Head of caudate nucleus (tissue), 42 donors: ENCODE results near the gene REN.
A peak's percentile ranks its signal among the peaks of the same experiment; 100 is the strongest.

Experiments used
- DNase-seq, 42 donors: peaks; one replicate each; pipeline versions ENCODE4 v3.0.0 to v3.0.0-alpha.2; 2020 to 2021; ENCODE audit warnings: mixed read lengths in 7 of 42
- intact Hi-C: fragments of 100-400 bp; cut with DNase I; formaldehyde crosslinking; loops from one replicate; pipeline ENCODE4 v1.15.0; 2022

Gene REN

DNA sequence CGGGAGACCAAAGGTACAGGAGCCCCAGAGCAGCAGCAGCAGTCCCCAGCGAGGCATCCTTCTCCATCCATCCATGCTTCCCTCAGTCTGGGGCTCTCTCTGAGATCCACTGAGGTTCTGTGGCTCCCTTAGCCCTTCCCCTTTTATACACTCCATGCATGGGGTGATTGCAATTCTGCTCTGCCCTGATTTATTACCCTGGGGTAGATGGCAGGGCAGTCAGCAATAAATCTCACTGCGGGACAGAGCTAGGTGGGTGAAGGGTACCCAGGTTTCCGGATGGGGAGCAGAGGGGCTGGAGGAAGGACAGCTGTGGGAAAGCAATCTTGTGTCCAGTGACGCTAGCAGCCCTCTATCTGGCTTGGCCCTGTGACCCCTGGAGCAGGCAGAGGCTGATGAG lies at the start of gene REN:
Gene REN, minus strand, starts transcription at position 119 of the 400 bp plus-strand sequence. Its CDS starts 44 bp downstream, at position 75.
- DNase-seq: no peak
- intact Hi-C loops: no loop called here

DNA sequence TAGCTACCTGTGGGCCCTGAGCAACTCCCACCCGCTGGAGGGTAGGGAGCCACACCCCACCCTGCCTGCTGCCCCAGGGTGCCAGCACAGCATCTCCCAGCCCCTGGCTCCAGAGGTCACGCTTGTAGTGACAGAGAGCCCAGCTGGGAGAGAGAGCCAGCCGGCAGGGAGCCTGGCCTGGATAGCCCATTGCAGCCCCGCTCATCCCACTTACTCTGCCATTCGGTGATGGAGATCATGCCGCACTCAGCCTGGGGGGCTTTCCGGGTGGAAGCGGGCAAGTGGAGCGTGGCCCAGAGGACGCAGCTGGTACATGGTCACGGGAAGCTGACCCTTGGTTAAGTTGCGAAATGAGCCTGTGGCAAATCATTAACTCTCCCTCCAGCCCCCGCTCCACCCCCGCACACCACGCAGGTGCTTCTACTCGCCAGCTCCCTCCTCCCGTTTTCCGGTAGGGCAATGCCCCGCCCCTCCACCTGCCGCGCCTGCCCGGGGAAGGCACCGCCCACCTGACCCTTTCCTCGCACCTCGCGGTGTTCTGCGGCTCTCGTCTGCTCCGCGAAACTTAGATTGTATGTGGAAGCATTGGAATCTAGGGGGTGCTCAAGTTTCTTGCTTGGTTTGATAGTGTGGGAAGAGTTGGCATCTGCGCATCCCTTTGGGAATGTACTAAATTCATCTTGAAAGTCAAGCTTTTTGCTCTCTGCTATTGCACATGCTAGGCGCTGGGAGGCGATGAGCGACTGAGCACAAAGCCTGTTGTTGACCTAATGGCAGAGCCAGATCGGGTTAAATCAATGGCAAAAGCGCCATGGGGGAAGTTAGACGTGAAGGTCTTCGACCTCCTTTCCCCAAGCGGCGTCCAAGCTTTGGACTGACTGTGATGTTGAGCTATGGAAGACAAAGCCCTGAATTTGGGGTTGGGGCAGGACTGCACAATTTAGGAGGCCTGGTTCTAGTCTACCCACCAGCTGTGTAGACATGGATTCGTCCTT lies 47.8 kb upstream of the REN start, which contains the start of gene GOLT1A:
Gene GOLT1A, minus strand, starts transcription at position 321 of the 995 bp plus-strand sequence. Its CDS starts 82 bp downstream, at position 239.
- intact Hi-C loops: loop anchor here (5.0 kb wide), 1 partner anchor 148 kb away; no protein-coding TSS in a partner anchor
- peak; percentile 61 to 91 (median 80) for DNase-seq

DNA sequence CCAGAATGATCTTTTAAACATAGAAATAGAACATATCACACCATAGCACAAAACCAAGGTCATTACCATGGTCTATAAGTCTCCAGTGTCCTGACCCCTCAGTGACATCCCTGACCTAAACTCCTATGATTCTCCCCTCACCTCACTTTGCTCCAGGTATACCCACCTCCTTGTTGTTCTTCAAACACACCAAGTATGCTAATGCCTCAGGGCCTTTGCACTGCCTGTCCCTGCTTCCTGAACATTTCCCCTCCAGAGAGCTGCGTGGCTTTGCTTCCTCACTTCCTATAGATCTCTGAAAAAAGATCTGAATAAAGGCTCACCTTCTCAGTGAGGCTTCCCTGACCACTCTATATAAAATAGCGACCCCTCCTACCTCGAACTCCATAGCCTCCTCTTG lies 46.6 kb upstream of the REN start:
- intact Hi-C loops: loop anchor here (5.0 kb wide), 1 partner anchor 150 kb away; no protein-coding TSS in a partner anchor
- DNase-seq: peak in 1 of 42 donors; percentile 18

DNA sequence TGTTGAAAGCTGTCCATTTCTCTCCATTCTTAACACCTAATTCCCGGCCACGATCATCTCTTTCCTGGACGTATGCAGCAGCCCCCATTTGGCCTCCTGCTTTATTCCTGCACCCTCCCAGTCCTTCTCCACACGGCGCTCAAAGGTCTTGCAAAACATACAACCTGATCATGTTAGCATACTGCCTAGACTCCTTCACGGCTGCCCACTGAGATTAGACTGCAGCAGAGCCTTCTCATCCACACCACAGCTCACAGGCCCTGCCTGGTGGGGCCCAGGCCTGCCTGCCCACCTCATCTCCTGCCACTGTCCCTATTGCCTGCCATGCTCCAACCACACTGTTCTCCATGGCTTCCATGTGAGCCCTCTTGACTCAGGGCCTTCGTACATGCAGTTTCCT lies 44.9 kb upstream of the REN start:
- peak in 1 of 42 donors; percentile 21 for DNase-seq
- intact Hi-C loops: loop anchor here (5.0 kb wide), 1 partner anchor 151 kb away; no protein-coding TSS in a partner anchor

DNA sequence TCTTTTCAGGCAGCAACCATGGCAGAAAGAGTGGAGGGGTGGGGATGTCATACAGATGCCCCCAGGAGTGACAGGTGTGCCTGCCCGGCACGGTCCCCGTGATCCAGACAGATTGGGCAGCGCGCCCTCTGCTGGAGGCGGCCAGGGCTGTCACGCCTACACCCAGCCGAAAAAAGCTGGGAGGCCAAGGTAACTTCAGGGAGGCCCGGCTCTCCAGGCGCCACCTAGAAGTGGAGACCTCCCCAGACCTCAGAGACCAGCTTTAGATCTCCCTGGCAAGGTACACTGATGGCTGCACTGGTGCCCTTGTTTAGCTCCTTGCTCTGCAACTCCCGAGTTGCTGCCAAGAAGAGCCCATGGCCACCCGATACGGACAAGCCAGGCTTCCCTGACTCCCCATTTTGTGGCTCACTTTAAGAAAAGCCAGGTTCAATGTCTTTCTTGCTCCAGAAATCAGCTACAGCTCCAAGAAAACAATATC lies 41.0 kb upstream of the REN start:
- intact Hi-C loops: no loop called here
- peak; percentile 50 to 89 (median 78) for DNase-seq

DNA sequence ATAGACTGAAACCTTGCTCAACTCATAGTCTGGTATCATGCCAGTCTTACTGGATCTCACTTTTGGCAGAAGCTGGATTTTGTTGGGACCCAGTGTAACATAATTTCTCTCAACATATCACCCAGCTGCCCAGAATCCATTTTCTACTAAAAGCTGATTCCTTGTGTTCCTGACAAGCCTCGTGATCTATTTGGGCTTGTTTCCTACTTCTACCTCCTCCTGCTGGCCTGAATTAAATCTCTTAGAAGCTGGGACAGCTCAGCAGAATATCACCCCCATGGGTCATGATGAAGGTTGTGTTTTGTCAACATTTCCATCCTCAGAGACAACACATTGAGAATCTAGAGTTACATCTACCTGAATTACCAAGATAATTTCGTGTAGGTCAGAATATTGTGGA lies 40.0 kb upstream of the REN start:
- intact Hi-C loops: no loop called here
- no peak for DNase-seq

DNA sequence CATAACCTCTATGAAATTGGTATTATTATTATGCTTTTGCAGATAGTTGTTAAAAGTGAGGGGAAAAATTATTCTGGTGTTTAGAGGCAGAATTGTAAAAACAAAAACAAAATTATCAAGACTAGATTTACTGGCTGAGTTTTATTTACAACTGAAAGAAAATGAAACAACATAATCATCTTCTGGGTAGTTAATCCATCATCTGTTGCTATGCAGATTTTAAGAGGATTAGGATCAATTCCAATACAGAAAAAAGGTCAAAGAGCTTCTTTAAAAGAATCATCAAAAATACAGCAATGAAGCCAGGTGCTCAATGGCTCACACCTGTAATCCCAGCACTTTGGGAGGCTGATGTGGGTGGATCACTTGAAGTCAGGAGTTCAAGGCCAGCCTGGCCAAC lies 39.3 kb upstream of the REN start:
- intact Hi-C loops: no loop called here

DNA sequence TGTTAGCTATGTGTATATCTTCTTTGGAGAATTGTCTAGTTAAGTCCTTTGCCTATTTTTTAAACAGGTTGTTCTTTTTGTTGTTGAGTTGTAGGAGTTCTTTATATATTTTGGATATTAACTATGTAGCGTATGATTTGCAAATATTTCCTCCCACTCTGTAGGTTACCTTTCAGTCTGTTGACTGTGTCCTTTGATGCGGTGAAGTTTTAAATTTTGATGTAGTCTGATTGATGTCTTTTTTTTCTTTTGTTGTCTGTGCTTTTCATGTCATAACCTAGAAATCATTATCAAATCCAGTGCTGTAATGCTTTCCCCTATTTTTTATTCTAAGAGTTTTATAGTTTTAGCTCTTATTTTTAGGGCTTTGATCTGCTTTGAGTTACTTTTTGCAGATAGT lies 38.8 kb upstream of the REN start:
- no peak for DNase-seq
- intact Hi-C loops: no loop called here

More for the DNA sequence above, 39.3 kb upstream of the REN start:
- no peak for DNase-seq

DNA sequence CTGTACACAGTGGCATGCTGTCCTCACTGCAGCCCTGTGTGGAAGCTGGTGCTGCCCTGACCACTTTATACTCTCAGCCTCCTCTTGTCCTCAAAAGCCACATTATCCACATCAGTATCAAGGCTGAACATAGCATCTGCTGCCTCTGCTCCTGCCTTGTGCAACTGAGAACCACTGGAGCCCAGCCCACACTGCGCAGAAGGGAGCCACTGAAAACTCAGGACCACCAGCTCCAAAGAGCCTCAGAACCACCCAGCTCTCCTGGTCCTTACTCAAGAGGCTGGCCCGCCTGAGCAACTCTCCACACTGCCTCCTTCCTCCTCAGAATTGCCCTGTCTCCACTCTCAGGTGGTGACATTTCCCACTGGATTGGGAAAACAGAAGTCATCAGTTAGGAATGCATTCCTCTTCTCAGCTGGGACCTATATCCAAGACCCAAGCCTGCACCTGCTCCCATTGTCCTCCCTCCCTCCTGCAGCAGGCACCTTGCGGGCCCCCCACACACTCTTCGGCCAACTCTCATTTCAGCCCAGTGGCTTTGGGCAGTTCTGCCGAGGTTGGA lies 37.1 kb upstream of the REN start:
- no peak for DNase-seq
- intact Hi-C loops: no loop called here

DNA sequence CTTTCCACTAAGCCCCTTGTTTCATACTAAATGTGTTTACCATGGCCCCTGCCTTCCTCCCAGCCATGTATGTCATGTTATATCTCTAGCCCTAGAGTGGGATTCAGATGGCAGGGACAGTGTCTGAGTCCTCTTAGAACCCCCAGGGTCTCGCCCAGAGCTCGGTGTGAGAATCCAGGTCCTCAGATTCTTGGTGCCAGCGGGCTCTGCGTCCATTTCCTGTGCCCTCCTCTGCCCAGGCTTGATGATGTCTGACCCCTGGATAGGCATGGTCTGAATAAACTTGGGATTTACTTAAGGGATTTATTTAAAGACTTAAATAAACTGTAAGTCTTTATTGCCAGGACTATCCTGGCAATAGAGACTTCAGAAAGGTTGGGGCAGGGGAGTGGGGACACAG lies 36.3 kb upstream of the REN start:
- no peak for DNase-seq
- intact Hi-C loops: no loop called here

DNA sequence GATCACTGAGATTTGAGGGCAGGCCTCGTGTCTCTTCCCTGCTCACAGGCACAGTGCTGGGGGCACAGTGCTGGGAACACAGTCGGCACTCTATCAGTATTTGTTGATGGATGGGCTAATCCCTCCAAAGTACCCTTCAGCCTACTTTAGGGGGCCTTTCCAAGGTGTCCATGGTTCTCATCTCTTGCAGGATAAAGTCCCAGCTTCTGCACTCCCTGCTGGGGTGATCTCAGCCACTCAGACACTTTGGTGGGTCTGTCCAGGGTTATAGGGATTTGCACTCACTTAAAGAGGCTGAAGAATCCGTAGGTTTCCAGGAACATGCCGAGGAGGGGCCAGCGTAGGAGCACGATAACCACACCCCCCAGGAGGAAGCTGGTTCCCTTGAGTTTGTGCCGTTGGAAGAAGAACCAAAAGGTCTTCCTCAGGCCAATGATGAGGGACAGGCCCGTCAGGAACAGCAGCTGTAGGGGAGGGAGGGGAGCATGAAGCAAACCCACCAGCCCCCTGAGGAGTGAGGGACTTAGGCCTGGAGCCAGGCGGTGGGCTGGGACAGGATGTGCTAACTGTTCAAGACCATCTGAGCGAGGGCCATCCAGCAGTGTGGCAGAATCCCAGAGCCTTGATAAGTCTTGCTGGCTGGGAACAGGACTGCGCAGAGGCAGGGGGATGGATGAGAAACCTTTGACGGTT lies 35.4 kb upstream of the REN start:
- no peak for DNase-seq
- intact Hi-C loops: no loop called here

DNA sequence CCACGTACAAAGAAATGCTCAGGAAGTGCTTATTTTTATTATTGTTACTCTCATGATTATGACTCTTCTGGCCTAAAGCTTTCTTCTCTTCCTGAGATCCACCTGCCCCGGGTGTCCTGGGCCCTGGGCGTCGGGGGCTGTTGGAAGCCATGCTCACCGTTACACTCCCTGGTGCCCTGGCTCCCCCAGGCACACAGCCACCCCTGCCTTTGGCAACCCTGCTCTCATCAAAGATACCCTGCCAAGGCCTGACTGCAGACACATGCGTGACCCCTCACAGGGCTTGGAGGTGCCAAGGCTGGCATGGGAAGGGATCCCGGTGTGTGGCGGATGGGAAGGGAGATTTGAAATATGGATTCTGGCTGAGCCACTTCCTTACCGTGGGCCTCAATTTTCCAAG lies 33.4 kb upstream of the REN start:
- intact Hi-C loops: no loop called here
- no peak for DNase-seq

DNA sequence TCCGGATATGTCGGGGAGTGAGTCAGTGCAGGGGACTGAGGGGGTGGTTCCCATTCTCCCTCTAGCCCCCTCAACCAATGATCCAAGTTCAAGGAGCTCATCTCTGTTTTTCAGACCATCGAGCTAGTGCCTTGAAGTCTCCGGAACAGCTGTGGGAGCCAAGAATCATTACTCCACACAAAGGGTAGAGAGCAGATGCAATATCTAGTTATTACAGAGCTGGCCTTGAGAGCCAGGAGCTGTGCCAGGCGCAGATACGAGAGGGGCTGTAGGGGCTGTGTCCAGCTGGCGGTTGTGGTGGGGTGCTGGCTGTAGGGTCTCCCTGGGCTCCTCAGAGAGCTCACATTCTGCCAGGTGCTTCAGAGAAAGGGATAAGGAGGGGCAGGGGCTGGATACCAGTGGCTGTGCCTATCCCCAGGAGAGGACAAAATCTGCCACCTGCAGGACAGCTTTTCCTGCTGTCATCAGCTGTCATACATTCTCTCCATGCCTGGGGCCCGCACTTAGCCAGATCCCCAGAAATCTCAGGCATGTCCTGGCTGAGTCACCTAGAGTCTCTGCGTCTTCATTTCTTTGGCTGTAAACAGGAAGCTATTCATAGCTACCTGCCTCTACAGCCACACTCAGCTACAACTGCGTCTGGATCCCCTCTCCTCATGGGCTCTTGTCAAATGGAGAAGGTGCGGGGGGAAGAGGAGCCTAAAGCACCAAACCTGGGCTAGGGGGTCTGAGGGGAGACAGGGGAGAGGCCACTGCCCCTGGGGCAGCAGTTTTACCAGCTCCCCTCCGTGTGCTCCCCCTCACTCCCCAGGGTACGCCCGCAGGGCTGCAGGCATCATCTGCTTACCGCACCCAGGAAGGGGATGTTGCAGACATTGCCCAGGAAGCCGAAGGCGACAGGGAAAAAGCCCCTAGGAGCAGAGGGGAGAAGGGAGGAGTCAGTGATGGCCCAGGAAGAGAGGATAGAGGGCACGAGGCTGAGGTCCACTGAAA lies 32.5 kb upstream of the REN start:
- DNase-seq: peak in 1 of 42 donors; percentile 53
- intact Hi-C loops: no loop called here

DNA sequence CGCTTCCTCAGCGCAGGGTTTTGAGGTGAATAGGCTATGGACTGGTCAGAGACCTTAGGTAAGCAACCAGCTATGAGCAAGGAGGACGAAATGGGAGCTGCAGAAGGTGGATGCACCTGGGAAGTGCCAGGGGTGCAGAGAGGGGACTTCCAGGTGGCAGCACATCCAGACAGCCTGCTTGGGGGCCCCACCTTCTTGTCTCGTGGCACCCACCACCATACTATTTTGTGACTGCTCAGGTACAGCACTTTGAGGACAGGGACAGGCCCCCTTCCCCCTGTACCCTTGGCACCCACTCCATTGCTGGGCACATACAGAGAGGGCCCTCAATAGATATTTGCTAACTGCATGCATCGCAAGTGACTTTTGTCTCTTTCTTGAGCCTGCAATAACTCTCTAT lies 30.9 kb upstream of the REN start:
- no peak for DNase-seq
- intact Hi-C loops: no loop called here

DNA sequence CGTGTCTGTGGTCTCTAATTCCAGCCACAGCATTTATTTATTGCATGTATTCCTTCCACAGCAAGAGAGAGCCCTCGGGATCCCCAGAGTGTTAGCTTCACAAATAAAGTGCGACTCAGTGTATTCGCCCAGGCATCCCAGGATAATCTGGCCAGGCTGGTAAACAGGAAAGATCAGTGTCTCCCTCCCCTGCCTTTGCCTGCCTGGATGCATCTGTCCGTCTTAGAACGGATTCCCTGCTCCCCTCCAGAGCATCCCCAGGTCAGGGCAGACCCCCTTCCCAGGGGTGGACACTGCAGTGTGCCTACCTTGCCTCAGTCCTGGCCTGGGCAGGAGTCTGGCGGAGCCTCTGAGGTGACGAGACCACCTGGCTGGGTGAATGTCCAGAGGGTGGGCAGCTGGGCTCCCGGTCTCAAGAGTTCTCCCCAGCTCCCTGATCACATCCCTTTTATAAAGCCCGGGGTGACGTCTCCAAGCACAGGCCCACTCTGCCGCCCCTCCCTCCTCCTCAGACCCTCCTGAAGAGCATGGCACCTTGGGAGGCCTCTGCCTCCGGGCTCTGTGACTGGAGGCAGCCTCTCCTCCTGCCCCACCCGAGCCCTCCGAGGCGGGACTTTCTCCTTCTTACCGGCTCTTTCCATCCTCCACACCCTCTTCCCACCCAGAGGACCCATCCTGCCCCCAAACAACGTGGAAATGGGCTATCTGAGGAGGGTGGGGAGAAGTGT lies 30.1 kb upstream of the REN start, which contains the start of gene KISS1:
Gene KISS1, minus strand, starts transcription at position 424 of the 728 bp plus-strand sequence. CDS start 3,615 bp downstream, outside the sequence.
- intact Hi-C loops: no loop called here

DNA sequence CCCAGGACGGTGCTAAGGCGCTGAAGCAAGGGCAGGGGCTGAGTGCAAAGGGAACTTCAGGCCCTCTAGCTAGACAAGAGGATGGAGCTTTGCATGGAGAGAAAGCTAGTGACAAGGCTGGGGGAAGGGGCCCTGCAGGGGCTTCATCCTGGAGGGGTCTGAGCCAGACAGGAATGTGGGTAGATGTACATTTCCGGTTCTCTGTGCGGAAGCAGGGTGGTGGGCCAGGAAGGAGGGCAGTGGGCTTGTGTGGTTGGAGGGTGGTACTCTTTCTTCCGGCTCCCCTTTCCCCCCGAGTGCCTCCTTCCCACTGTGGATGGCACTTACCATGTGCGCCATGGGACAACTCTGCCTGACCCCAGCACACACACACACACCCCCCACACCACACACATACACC lies 28.6 kb upstream of the REN start:
- intact Hi-C loops: no loop called here
- peak in 1 of 42 donors; percentile 24 for DNase-seq

More for the DNA sequence above, 30.1 kb upstream of the REN start, which contains the start of gene KISS1:
- DNase-seq: no peak

DNA sequence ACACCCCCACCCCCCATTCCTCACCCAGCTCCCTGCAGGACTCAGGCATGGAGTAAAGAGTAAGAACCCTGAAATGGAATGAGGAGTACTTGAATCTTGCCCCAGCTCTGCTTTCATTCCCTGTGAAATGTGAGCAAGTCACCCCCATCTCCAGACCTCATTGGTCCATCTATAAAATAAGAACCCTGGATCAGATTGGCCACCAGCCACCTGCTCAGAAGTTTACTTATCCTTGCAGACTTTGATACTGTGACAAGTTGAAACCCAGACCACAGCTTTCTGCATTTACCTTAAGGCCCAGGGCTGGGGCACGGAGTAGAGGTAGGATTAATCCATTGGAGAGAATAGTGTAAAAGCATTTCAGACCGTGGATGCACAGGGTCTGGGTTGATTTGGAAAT lies 27.9 kb upstream of the REN start:
- intact Hi-C loops: no loop called here
- DNase-seq: peak in 1 of 42 donors; percentile 7
